Heart left ventricle (tissue), 16 donors: ENCODE data around the gene NEK4. TPM values are rescaled to one million over a fixed set of nuclear protein-coding genes. Genes with fewer than 3 reads are reported as not detected.
A peak's percentile ranks its signal among the peaks of the same experiment; 100 is the strongest.

Source experiments
- ATAC-seq, 4 donors: fragments of 200-7000 bp; cut with Tn5 transposase; one replicate each; pipeline ENCODE4 v1.9.1; 2020 to 2022; ENCODE audit warnings: moderate library complexity in 4 of 4, mild to moderate bottlenecking in 3 of 4, moderate number of reproducible peaks in 1 of 4
- DNase-seq, 5 donors: peaks; one replicate each; pipeline ENCODE4 v3.0.0-alpha.2; 2020
- H3K27ac ChIP-seq, 12 donors: fragments of 200-600 bp; sonication (generic) in 4 of 12; one replicate each; pipeline versions ENCODE4 v1.5.0 to v1.8.0; 2016 to 2022; ENCODE audit warnings: mild to moderate bottlenecking in 2 of 12
- H3K27me3 ChIP-seq, 9 donors: fragments of 200-600 bp; sonication (generic) in 2 of 9; one replicate each; pipeline versions ENCODE4 v1.5.1 to v1.8.0; 2016 to 2022; ENCODE audit warnings: mild to moderate bottlenecking in 3 of 9
- H3K36me3 ChIP-seq, 9 donors: fragments of 200-600 bp; sonication (generic) in 2 of 9; one replicate each; pipeline versions ENCODE4 v1.5.0 to v1.8.0; 2018 to 2022; ENCODE audit warnings: mild to moderate bottlenecking in 2 of 9
- H3K4me1 ChIP-seq, 12 donors: fragments of 200-600 bp; sonication (generic) in 4 of 12; one replicate each; pipeline versions ENCODE4 v1.5.0 to v1.8.0; 2016 to 2022; ENCODE audit warnings: mild to moderate bottlenecking in 3 of 12
- H3K4me3 ChIP-seq, 12 donors: fragments of 200-600 bp; sonication (generic) in 4 of 12; one replicate each; pipeline versions ENCODE4 v1.5.0 to v1.8.0; 2017 to 2022; ENCODE audit warnings: mild to moderate bottlenecking in 9 of 12, moderate library complexity in 4 of 12
- H3K9me3 ChIP-seq, 12 donors: fragments of 200-600 bp; sonication (generic) in 4 of 12; one replicate each; pipeline versions ENCODE4 v1.5.0 to v1.8.0; 2016 to 2022; ENCODE audit warnings: mild to moderate bottlenecking in 1 of 12
- CTCF ChIP-seq, 12 donors: fragments of 200-600 bp; sonication (generic) in 4 of 12; IDR thresholded peaks; one replicate each; pipeline versions ENCODE4 v1.5.0 to v1.8.0; 2018 to 2022; ENCODE audit warnings: antibody characterized with exemption in 12 of 12, mild to moderate bottlenecking in 5 of 12
- POLR2A ChIP-seq, 2 donors: fragments of 450-650 bp; IDR thresholded peaks; one replicate each; pipeline ENCODE4 v1.6.1; 2017; ENCODE audit warnings: antibody characterized with exemption in 2 of 2, mild to moderate bottlenecking in 2 of 2, moderate library complexity in 2 of 2
- WGBS, 4 donors: extraction: QIAGEN DNeasy Blood & Tissue Kit in 2 of 4; methylation state at CpG; one replicate each; pipeline versions ENCODE4 v1.1.5 to v1.1.7; 2013 to 2018; 5-methylcytosine and 5-hydroxymethylcytosine counted together
- intact Hi-C, 10 donors: fragments of 100-400 bp; cut with DNase I; formaldehyde crosslinking; loops; one replicate each; pipeline versions ENCODE4 v1.11.1 to v1.14.2; 2022
- polyA plus RNA-seq, 2 donors: library from polyadenylated mRNA; stranded (reverse); fragments of 200-250 nt; gene quantifications; one replicate each; pipeline ENCODE4 v1.2.3, GENCODE V29; 2013
- total RNA-seq, 9 donors: library from RNA; depleted of rRNA in 2 of 9; stranded (reverse); fragments of >200 nt in 2 of 9; fragmentation: NEBNext Ultra II Directional in 3 of 9; extraction: Animal tissue kit (Norgen Biotek cat#: 25700) in 3 of 9; gene quantifications; one replicate each; pipeline versions ENCODE4 v1.1.0 to v1.2.4, GENCODE V29; 2016 to 2023
- donor health status: ischemic (EF 13 %, LVEDD 7.1; RV severe dilation, severe dysfunction).
- donor health status: healthy with polysubstance abuse.
- donor health status: DM: no; HTN: yes; CAD: no.
- donor health status: DM: no; HTN: no; CAD: no.
- donor health status: ischemic (EF 25% LVEDD 6.9; RV normal size, moderate dysfunction).
- donor health status: ischemic (EF 25% LVEDD 5.7; RV mildly dilated, moderate dysfunction).
- donor health status: healthy.
- donor health status: DM: yes; HTN: yes; CAD: no.
- donor health status: ischemic (EF 35%, LVEDD 5.7; RV mildly dilated, moderate dysfunction).
- donor health status: nonischemic (EF 11% LVEDD 7.7; RV severe dilation, severe dysfunction).
- donor health status: DM: yes; HTN: yes; CAD: no.
- donor health status: PGD.
- donor health status: ischemic (EF 29% LVEDD 5.4; RV normal size, mild dysfunction).
- donor health status: nonischemic (EF 23%, LVEDD 6.1; RV moderate dilation, normal function).

The NEK4 gene
- total and polyA plus RNA-seq, 11 donors: 2.7 to 21.5 (median 14.6) TPM

DNA sequence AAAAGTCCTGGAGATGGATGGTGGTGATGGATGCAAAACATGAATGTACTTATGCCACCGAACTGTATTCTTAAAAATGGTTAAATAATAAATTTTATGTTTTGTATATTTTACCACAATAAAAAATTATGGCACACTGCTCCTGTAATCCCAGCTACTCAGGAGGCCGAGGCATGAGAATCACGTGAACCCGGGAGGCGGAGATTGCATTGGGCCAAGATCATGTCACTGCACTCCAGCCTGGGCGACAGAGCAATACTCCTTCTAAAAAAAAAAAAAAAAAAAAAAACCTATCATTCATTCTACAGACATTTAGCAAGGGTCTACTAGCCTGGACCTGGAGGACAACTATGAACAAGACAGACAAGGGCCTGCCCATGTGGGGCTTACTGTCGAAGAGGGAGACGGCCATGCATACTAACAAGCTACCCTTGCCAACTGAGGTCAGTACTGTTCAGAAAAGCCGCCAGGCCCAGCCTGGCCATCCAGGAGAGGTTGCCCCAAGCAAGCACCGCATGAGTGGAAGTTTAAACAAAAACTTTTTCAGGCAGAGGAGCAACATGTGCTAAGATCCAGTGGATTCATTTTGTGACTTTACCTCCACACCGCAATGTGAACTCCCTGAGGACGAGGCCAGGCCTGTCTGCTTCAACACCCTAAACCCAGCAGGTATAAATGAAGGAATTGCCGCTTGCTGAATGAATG, 2.8 kb upstream of the NEK4 start:
- H3K36me3 ChIP-seq: peaks cover 0 to under 1% (median 0%) of the 10 kb centered on the region in 9 donors
- no peak for DNase-seq
- TF ChIP-seq CTCF (IDR thresholded peaks at IDR 0.05) (no peak), POLR2A (IDR thresholded peaks at IDR 0.05) (no peak)
- ATAC-seq: no peak
- H3K27me3 ChIP-seq: no peaks in the 10 kb centered on the region
- WGBS, 4 donors: 89 to 94% (median 93%) methylated on average over 13 of the region's 13 CpGs
- H3K4me3 ChIP-seq: no peak overlapping the region
- no peak overlapping the region for H3K27ac ChIP-seq
- intact Hi-C loops: loop anchor here in 5 of 10 donors (5.0 to 10.0 kb wide), 6 partner anchors 59 to 301 kb away; partner anchors contain the start of genes ITIH4 (in 1 of the 5), MUSTN1 (in 1 of the 5) and STIMATE (in 1 of the 5)
- H3K9me3 ChIP-seq: no peaks in the 10 kb centered on the region
- peaks cover 0 to 30% (median 12%) of the 10 kb centered on the region in 12 donors for H3K4me1 ChIP-seq

- Histone ChIP-seq H3K36me3 (peaks cover 0 to 18% (median 8%) of the 10 kb centered on the region in 9 donors), H3K4me3 (peak overlapping the region in 5 of 12 donors; percentile 69 to 94 (median 82)), H3K27ac (peak overlapping the region in 8 of 12 donors; percentile 66 to 92 (median 80)), H3K4me1 (peaks cover 0 to 30% (median 12%) of the 10 kb centered on the region in 12 donors), H3K27me3 (no peaks in the 10 kb centered on the region), H3K9me3 (no peaks in the 10 kb centered on the region)
- no peak for TF ChIP-seq POLR2A (IDR thresholded peaks at IDR 0.05)
- no peak for TF ChIP-seq CTCF (IDR thresholded peaks at IDR 0.05)
- intact Hi-C loops: loop anchor here in 5 of 10 donors (5.0 to 10.0 kb wide), 6 partner anchors 61 to 303 kb away; partner anchors contain the start of genes ITIH4 (in 1 of the 5), MUSTN1 (in 1 of the 5) and STIMATE (in 1 of the 5)
- DNase-seq (peak in 1 of 5 donors; percentile 5), ATAC-seq (no peak)
- 92 to 95% (median 94%) methylated on average over 10 of the region's 10 CpGs for WGBS, 4 donors
Observed at GRCh38 chr3:52771702-52772101, 962 bp upstream of the NEK4 start.

- H3K27me3 ChIP-seq: no peaks in the 10 kb centered on the region
- intact Hi-C loops: loop anchor here in 5 of 10 donors (5.0 to 10.0 kb wide), 6 partner anchors 61 to 303 kb away; partner anchors contain the start of genes ITIH4 (in 1 of the 5), MUSTN1 (in 1 of the 5) and STIMATE (in 1 of the 5)
- 53 to 70% (median 60%) methylated on average over 5 of the region's 5 CpGs for WGBS, 4 donors
- H3K4me3 ChIP-seq: peak overlapping the region; percentile 69 to 96 (median 88)
- H3K36me3 ChIP-seq: peaks cover 0 to 22% (median 10%) of the 10 kb centered on the region in 9 donors
- H3K4me1 ChIP-seq: peaks cover 0 to 30% (median 12%) of the 10 kb centered on the region in 12 donors
- H3K27ac ChIP-seq: peak overlapping the region; percentile 35 to 92 (median 80)
- ATAC-seq (peak in 3 of 4 donors; percentile 6 to 17 (median 6)), DNase-seq (no peak)
- no peaks in the 10 kb centered on the region for H3K9me3 ChIP-seq
- TF ChIP-seq CTCF (IDR thresholded peaks at IDR 0.05) (no peak), POLR2A (IDR thresholded peaks at IDR 0.05) (no peak)
Observed at GRCh38 chr3:52771334-52771681, 568 bp upstream of the NEK4 start.
